ENCODE data around the gene POLR2F. TPM values are rescaled to one million over a fixed set of nuclear protein-coding genes. Genes with fewer than 3 reads are reported as not detected.
"Not testable (repeated sequence)": the region's sequence is repeated elsewhere in the genome, so short reads cannot be mapped to it uniquely, and the experiment has no call there.

The POLR2F gene
- total RNA-seq, 1 donor from 2014 or later, result 137 TPM

DNA sequence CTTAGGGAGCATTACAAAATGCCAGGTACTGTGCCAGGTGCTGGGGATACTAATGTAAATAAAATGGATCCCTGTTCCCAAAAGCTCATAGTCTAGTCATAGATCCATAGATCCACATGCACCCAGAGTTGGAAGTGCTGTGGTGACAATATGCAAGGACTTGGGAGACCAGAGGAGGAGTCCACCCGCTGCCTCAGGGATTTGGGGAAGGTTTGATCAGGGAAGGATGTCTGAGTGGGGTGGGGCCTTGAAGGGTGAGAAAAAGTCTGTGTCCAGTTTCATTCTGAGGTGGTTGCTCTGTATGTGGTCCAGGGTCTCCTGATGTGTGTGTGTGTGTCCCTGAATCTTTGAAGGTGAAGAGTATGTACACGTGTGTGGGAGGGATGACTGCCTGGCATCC lies 21.7 kb downstream of the POLR2F start:
- peaks cover 54% of the 10 kb centered on the region for H3K4me1 Mint-ChIP-seq
- DNase-seq (ENCODE audit: low read depth, low spot score), result no peak
- H3K4me3 Mint-ChIP-seq, result peak overlapping the region; percentile 91
- H3K27ac Mint-ChIP-seq (ENCODE audit: unreplicated experiment), result peak overlapping the region; percentile 24
- H3K27me3 Mint-ChIP-seq (ENCODE audit: low read depth), result peaks cover 52% of the 10 kb centered on the region
- H3K9me3 Mint-ChIP-seq, result no peaks in the 10 kb centered on the region
- TF ChIP-seq, protein P1, sequence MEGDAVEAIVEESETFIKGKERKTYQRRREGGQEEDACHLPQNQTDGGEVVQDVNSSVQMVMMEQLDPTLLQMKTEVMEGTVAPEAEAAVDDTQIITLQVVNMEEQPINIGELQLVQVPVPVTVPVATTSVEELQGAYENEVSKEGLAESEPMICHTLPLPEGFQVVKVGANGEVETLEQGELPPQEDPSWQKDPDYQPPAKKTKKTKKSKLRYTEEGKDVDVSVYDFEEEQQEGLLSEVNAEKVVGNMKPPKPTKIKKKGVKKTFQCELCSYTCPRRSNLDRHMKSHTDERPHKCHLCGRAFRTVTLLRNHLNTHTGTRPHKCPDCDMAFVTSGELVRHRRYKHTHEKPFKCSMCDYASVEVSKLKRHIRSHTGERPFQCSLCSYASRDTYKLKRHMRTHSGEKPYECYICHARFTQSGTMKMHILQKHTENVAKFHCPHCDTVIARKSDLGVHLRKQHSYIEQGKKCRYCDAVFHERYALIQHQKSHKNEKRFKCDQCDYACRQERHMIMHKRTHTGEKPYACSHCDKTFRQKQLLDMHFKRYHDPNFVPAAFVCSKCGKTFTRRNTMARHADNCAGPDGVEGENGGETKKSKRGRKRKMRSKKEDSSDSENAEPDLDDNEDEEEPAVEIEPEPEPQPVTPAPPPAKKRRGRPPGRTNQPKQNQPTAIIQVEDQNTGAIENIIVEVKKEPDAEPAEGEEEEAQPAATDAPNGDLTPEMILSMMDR (conservative IDR thresholded peaks at IDR 0.05), result no peak
- H3K36me3 Mint-ChIP-seq (ENCODE audit: low read depth), result peaks cover 41% of the 10 kb centered on the region

DNA sequence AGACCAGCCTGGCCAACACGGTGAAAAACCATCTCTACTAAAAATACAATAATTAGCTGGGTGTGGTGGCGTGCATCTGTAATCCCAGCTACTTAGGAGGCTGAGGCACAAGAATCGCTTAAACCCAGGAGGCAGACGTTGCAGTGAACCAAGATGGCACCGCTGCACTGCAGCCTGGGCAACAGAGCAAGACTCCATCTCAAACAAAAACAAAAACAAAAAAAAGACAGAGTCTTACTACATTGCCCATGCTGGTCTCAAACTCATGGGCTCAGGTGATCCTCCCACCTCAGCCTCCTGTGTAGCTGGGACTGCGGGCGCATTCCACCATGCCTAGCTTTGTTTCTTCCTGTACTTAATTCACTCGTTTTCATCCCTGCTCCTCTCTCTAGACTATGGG lies 22.5 kb downstream of the POLR2F start:
- H3K27me3 Mint-ChIP-seq (ENCODE audit: low read depth), result peaks cover 53% of the 10 kb centered on the region
- H3K36me3 Mint-ChIP-seq (ENCODE audit: low read depth), result peaks cover 42% of the 10 kb centered on the region
- DNase-seq (ENCODE audit: low read depth, low spot score); H3K9me3 Mint-ChIP-seq: not testable (repeated sequence)
- H3K4me1 Mint-ChIP-seq, result peaks cover 55% of the 10 kb centered on the region
- H3K27ac Mint-ChIP-seq (ENCODE audit: unreplicated experiment), result peak overlapping the region; percentile 94
- peak overlapping the region; percentile 91 for H3K4me3 Mint-ChIP-seq

DNA sequence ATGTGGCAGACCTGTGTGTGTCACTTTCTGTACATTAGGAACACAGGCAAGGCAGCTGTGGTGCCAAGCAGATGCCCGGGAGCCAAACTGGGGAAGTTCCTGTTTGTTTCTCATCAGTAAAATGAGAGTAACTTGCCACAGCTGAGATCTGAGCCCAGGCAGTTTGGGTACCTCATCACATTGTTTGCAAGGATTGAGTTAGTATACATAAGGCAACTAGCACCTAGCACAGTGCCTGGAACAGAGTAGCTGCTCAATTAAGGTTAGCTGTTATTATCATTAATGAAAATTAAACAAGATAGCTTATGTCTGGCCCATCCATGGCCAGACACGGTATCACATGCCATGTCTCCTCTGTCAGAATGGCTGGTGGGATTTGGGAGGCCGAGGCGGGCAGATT lies 23.0 kb downstream of the POLR2F start:
- Mint-ChIP-seq H3K4me1 (peaks cover 52% of the 10 kb centered on the region), H3K9me3 (no peaks in the 10 kb centered on the region), H3K27me3 (ENCODE audit: low read depth) (peaks cover 50% of the 10 kb centered on the region), H3K36me3 (ENCODE audit: low read depth) (peaks cover 42% of the 10 kb centered on the region), H3K4me3 (peak overlapping the region; percentile 91), H3K27ac (ENCODE audit: unreplicated experiment) (peak overlapping the region; percentile 94)
- TF ChIP-seq, protein P1 (conservative IDR thresholded peaks at IDR 0.05), result no peak
- no peak for DNase-seq (ENCODE audit: low read depth, low spot score)

DNA sequence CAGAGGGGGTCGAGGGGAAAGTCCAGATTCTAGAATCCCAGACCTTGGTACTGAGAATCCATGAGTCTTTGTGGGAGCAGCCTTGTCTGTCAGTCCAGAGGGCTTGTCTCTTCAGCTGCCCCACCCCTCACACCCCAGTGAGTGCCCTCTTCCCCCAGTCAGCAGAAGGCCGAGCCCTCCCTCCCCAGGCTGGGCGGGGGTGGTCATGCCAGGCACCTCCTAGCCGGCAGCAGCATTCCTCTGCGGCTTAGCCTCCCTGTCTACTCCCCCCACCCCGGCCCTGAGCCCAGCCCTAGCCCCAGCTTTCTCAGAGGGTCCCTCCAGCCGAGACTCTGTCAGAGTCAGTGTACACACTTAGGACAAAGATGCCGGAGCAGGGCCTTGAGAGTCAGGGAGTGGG lies 26.3 kb downstream of the POLR2F start:
- no peak for DNase-seq (ENCODE audit: low read depth, low spot score)
- Mint-ChIP-seq H3K27ac (ENCODE audit: unreplicated experiment) (peak overlapping the region; percentile 87), H3K36me3 (ENCODE audit: low read depth) (peaks cover 46% of the 10 kb centered on the region), H3K4me1 (peaks cover 38% of the 10 kb centered on the region), H3K9me3 (no peaks in the 10 kb centered on the region), H3K4me3 (peak overlapping the region; percentile 91), H3K27me3 (ENCODE audit: low read depth) (peaks cover 60% of the 10 kb centered on the region)
- TF ChIP-seq, protein P1 (conservative IDR thresholded peaks at IDR 0.05), result no peak

DNA sequence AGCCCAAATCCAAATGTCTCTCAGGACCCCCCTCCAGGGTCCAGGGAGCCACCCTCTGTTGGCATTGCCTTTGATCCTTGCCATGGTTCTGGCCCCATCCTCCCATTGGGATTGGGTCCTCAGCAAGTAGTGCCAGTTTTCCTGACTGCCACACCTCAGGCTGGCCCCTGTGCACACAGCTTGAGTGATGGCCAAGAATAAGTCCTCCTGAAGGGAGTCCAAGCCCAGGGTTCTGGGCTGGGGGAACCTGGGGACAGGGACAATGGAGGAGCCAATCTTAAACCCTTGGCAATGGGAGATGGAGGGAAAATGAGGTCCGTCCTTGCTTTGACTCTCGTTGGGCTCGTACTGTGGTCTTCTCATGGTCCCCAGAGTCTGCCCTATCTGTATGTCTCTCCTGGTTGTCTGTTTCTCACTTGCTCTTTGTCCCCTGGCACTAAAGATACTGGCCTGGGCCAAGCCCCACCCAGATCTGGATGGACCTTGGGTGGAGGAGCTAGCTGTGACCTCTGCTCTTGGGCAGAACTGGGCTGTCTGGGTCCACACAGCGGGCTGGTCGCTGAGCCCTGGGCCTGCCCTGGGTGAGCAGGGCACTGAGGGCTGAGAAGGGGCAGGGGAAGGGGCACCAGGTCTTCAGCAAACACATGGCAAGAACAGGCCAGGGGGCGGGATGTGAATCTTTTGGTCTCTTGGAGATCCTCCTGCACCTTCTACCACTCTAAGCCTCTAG lies 27.9 kb downstream of the POLR2F start:
- peak overlapping the region; percentile 95 for H3K27ac Mint-ChIP-seq (ENCODE audit: unreplicated experiment)

More for the DNA sequence above, 27.9 kb downstream of the POLR2F start:
- H3K36me3 Mint-ChIP-seq (ENCODE audit: low read depth), result peaks cover 37% of the 10 kb centered on the region
- H3K9me3 Mint-ChIP-seq, result no peaks in the 10 kb centered on the region
- DNase-seq (ENCODE audit: low read depth, low spot score), result no peak
- peaks cover 42% of the 10 kb centered on the region for H3K4me1 Mint-ChIP-seq
- TF ChIP-seq, protein P1 (conservative IDR thresholded peaks at IDR 0.05), result no peak
- peaks cover 60% of the 10 kb centered on the region for H3K27me3 Mint-ChIP-seq (ENCODE audit: low read depth)
- peak overlapping the region; percentile 91 for H3K4me3 Mint-ChIP-seq

Measured in neural crest cell (in vitro differentiated cells).